Inferior parietal cortex (tissue), 1 donor: ENCODE data around the gene TRIM65.

Experiments used
- DNase-seq: peaks from one replicate; pipeline ENCODE4 v3.0.0-alpha.2; 2016; ENCODE audit errors: extremely low spot score

Gene TRIM65

GRCh38 chr17:75917141-75917916 is 20.6 kb upstream of the TRIM65 start:
- DNase-seq: no peak

GRCh38 chr17:75915268-75915667 is 18.5 kb upstream of the TRIM65 start:
- DNase-seq: no peak

- no peak for DNase-seq
Observed at GRCh38 chr17:75914643-75915267, 18.0 kb upstream of the TRIM65 start.

- DNase-seq: no peak
Observed at GRCh38 chr17:75913537-75914210, 16.9 kb upstream of the TRIM65 start.

GRCh38 chr17:75910699-75911098 is 13.9 kb upstream of the TRIM65 start:
- no peak for DNase-seq

- DNase-seq: no peak
Observed at GRCh38 chr17:75909812-75910274, 13.1 kb upstream of the TRIM65 start.

- DNase-seq: no peak
Observed at GRCh38 chr17:75909051-75909811, 12.5 kb upstream of the TRIM65 start.

GRCh38 chr17:75908201-75908600 is 11.4 kb upstream of the TRIM65 start:
- no peak for DNase-seq

GRCh38 chr17:75906143-75906884 is 9.6 kb upstream of the TRIM65 start:
- DNase-seq: no peak

GRCh38 chr17:75904749-75905521 is 8.2 kb upstream of the TRIM65 start, which contains the start of gene MRPL38:
TSS of gene MRPL38 (minus strand) at chr17:75904884. CDS start at chr17:75904875, 9 bp downstream.
- DNase-seq: peak; percentile 85

- DNase-seq: no peak
Observed at GRCh38 chr17:75902406-75902805, 5.7 kb upstream of the TRIM65 start.

GRCh38 chr17:75901727-75902126 is 5.0 kb upstream of the TRIM65 start:
- DNase-seq: no peak

GRCh38 chr17:75900691-75901533 is 4.2 kb upstream of the TRIM65 start:
- no peak for DNase-seq

- no peak for DNase-seq
Observed at GRCh38 chr17:75899767-75900468, 3.2 kb upstream of the TRIM65 start.

- no peak for DNase-seq
Observed at GRCh38 chr17:75899353-75899752, 2.6 kb upstream of the TRIM65 start.

- DNase-seq: no peak
Observed at GRCh38 chr17:75898791-75899190, 2.0 kb upstream of the TRIM65 start.

GRCh38 chr17:75898065-75898464 is 1.3 kb upstream of the TRIM65 start:
- DNase-seq: no peak

GRCh38 chr17:75897160-75898019 is 639 bp upstream of the TRIM65 start:
- DNase-seq: no peak
